ENCODE measurements around the gene GDF11. TPM values are rescaled to one million over a fixed set of nuclear protein-coding genes. Genes with fewer than 3 reads are reported as not detected.

The GDF11 gene
- polyA plus RNA-seq, 1 of the 3 experiments (the other 2 are of a cell fraction): 9.4 TPM

GRCh38 chr12:55720894-55721444, 22.0 kb upstream of the GDF11 start (continued):
- no peak for TF ChIP-seq ZBTB33 (IDR thresholded peaks at IDR 0.05; ENCODE audit: borderline replicate concordance, low read depth)
- no peak for TF ChIP-seq MEF2A (IDR thresholded peaks at IDR 0.05; ENCODE audit: borderline replicate concordance, low read depth)
- no peak for TF ChIP-seq USF1 (IDR thresholded peaks at IDR 0.05; ENCODE audit: borderline replicate concordance, low read depth)
- peak; percentile 71 for TF ChIP-seq CTCF (IDR thresholded peaks at IDR 0.05)
- TF ChIP-seq TAF1 (IDR thresholded peaks at IDR 0.05; ENCODE audit: borderline replicate concordance, low read depth, low read length): no peak

- TF ChIP-seq FOXM1 (IDR thresholded peaks at IDR 0.05; ENCODE audit: low read depth) (0 out of 2 replicates have a peak, but pooled peaks have one; percentile 1), MXI1 (IDR thresholded peaks at IDR 0.05; ENCODE audit: low read depth, low read length) (no peak)
- Histone ChIP-seq H3K27ac (ENCODE audit: low read depth in 2 of 2, low read length in 1 of 2) (peak overlapping the region; percentile 56 to 74; a peak in 3 of 4 replicates), H2AFZ (ENCODE audit: low read depth) (no peak overlapping the region), H3K9me3 (no peaks in the 10 kb centered on the region), H3K36me3 (replicated peaks in 1 of 2; ENCODE audit: control insufficient read depth in 1 of 2, insufficient read depth in 2 of 2, low read length in 1 of 2) (peaks cover 29 to 36% of the 10 kb centered on the region in 2 experiments), H3K9ac (no peak overlapping the region), H3K9me2 (no peaks in the 10 kb centered on the region), H3K79me2 (ENCODE audit: insufficient read depth) (peaks cover 23% of the 10 kb centered on the region), H3K27me3 (ENCODE audit: insufficient read depth) (no peaks in the 10 kb centered on the region), H3F3A (replicated peaks; ENCODE audit: insufficient read depth) (peaks cover 58% of the 10 kb centered on the region), H3K4me1 (ENCODE audit: control insufficient read depth in 1 of 2, insufficient read depth in 2 of 2, low read depth in 1 of 2, low read length in 1 of 2) (peaks cover 25 to 36% of the 10 kb centered on the region in 2 experiments), H3K4me3 (ENCODE audit: low read depth in 2 of 2, low read length in 1 of 2) (no peak overlapping the region), H4K20me1 (ENCODE audit: insufficient read depth) (peaks cover 36% of the 10 kb centered on the region), H3K4me2 (peak overlapping the region; percentile 66; the same call in 1 of the 2 replicates)
- WGBS (ENCODE audit: low lambda C conversion rate): 87% methylated on average over 11 of the region's 14 CpGs
- CTCF ChIA-PET: interaction anchor here (0.6 to 11.2 kb wide), 15 partner anchors 9 to 542 kb away, joined by 3 to 202 read pairs (median 6); partner anchors contain the start of gene CD63
- POLR2A ChIA-PET: interaction anchor here (1.4 to 1.7 kb wide), 2 partner anchors 8 to 16 kb away, joined by 4 to 6 read pairs; no protein-coding TSS in a partner anchor
- DNase-seq: no peak
Observed at GRCh38 chr12:55721601-55722213, 21.2 kb upstream of the GDF11 start.

GRCh38 chr12:55722948-55723347, 20.0 kb upstream of the GDF11 start:
- ChIA-PET CTCF (interaction anchor here (1.0 to 11.2 kb wide), 6 partner anchors 11 to 87 kb away, joined by 3 to 202 read pairs (median 10); no protein-coding TSS in a partner anchor), POLR2A (interaction anchor here (1.2 kb wide), 1 partner anchor 16 kb away, joined by 4 read pairs; no protein-coding TSS in a partner anchor)
- no peak overlapping the region for H3K4me2 ChIP-seq
- no peak overlapping the region; a peak in 1 of 4 replicates for H3K27ac ChIP-seq (ENCODE audit: low read depth in 2 of 2, low read length in 1 of 2)
- H2AFZ ChIP-seq (ENCODE audit: low read depth): no peak overlapping the region
- no peak overlapping the region for H3K4me3 ChIP-seq (ENCODE audit: low read depth in 2 of 2, low read length in 1 of 2)
- DNase-seq: no peak
- H3K9ac ChIP-seq: no peak overlapping the region
- no peaks in the 10 kb centered on the region for H3K9me3 ChIP-seq
- peaks cover 27% of the 10 kb centered on the region for H3K79me2 ChIP-seq (ENCODE audit: insufficient read depth)
- 99% methylated on average over 6 of the region's 8 CpGs for WGBS (ENCODE audit: low lambda C conversion rate)
- H3F3A ChIP-seq (replicated peaks; ENCODE audit: insufficient read depth): peaks cover 54% of the 10 kb centered on the region
- no peak for TF ChIP-seq RXRA (IDR thresholded peaks at IDR 0.05; ENCODE audit: borderline replicate concordance, low read depth)
- no peak for TF ChIP-seq SIN3A (IDR thresholded peaks at IDR 0.05; ENCODE audit: borderline replicate concordance, low read depth, low read length)
- no peak for TF ChIP-seq YY1 (IDR thresholded peaks at IDR 0.05; ENCODE audit: low read depth)
- TF ChIP-seq EP300 (IDR thresholded peaks at IDR 0.05; ENCODE audit: borderline replicate concordance in 1 of 2, low read depth in 1 of 2, low read length in 1 of 2): no peak
- peak; percentile 12; the same call in 1 of the 2 replicates for TF ChIP-seq POLR2AphosphoS5 (IDR thresholded peaks at IDR 0.05; ENCODE audit: low read depth, low read length)
- TF ChIP-seq MEF2A (IDR thresholded peaks at IDR 0.05; ENCODE audit: borderline replicate concordance, low read depth): no peak
- TF ChIP-seq RCOR1 (IDR thresholded peaks at IDR 0.05; ENCODE audit: low read length): no peak
- H3K27me3 ChIP-seq (ENCODE audit: insufficient read depth): no peaks in the 10 kb centered on the region
- H3K4me1 ChIP-seq (ENCODE audit: control insufficient read depth in 1 of 2, insufficient read depth in 2 of 2, low read depth in 1 of 2, low read length in 1 of 2): peaks cover 14 to 41% of the 10 kb centered on the region in 2 experiments
- peaks cover 34 to 37% of the 10 kb centered on the region in 2 experiments for H3K36me3 ChIP-seq (replicated peaks in 1 of 2; ENCODE audit: control insufficient read depth in 1 of 2, insufficient read depth in 2 of 2, low read length in 1 of 2)
- H4K20me1 ChIP-seq (ENCODE audit: insufficient read depth): peaks cover 48% of the 10 kb centered on the region
- H3K9me2 ChIP-seq: no peaks in the 10 kb centered on the region

All from SK-N-SH (cell line).